ENCODE measurements around the gene PARD3. TPM values are rescaled to one million over a fixed set of nuclear protein-coding genes. Genes with fewer than 3 reads are reported as not detected.
A peak's percentile ranks its signal among the peaks of the same experiment; 100 is the strongest.

PARD3 gene
- total RNA-seq, 1 donor from 2014 or later, result 0.11 TPM

DNA sequence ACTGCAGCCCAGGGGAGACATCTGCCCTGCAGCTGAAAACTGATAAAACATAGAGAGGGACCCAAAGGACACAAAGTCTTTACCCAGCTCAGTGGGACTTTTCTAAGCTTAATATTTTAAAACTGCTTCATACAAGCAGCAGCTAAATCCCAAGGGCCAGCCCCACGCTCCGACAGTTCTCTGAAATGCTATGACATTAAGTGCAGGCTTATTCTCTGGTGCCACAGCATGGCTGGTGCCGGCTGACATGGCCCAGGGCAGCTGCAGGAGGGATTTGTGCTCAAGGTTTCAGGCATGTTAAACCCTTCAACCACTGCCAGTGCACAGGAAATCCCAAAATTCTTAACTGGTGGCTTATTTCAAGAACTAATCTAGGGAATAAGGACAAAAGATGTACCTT is 170.9 kb downstream of the PARD3 start:
- no peaks in the 10 kb centered on the region for H3K9me3 Mint-ChIP-seq
- intact Hi-C loops (cut with micrococcal nuclease), result no loop called here
- ChIA-PET POLR2A (no interaction called here), CTCF (no interaction called here)
- no peak for DNase-seq
- no peak for TF ChIP-seq CTCF (IDR thresholded peaks at IDR 0.05)
- no peak overlapping the region for H3K27ac Mint-ChIP-seq
- no peak overlapping the region for H3K4me3 Mint-ChIP-seq
- H3K36me3 Mint-ChIP-seq (ENCODE audit: low read depth), result no peaks in the 10 kb centered on the region
- ATAC-seq (ENCODE audit: low read depth), result no peak
- H3K27me3 Mint-ChIP-seq, result no peaks in the 10 kb centered on the region
- no peaks in the 10 kb centered on the region for H3K4me1 Mint-ChIP-seq

- no peaks in the 10 kb centered on the region for H3K27me3 Mint-ChIP-seq
- POLR2A ChIA-PET, result no interaction called here
- no peak for DNase-seq
- no peak overlapping the region for H3K27ac Mint-ChIP-seq
- no peak for TF ChIP-seq CTCF (IDR thresholded peaks at IDR 0.05)
- H3K4me3 Mint-ChIP-seq, result no peak overlapping the region
- peaks cover under 1% of the 10 kb centered on the region for H3K4me1 Mint-ChIP-seq
- CTCF ChIA-PET, result no interaction called here
- intact Hi-C loops (cut with micrococcal nuclease), result no loop called here
- H3K9me3 Mint-ChIP-seq, result no peaks in the 10 kb centered on the region
- no peak for ATAC-seq (ENCODE audit: low read depth)
- H3K36me3 Mint-ChIP-seq (ENCODE audit: low read depth), result no peaks in the 10 kb centered on the region
These were observed 171.5 kb downstream of the PARD3 start for GRCh38 chr10:34643620-34644019.

DNA sequence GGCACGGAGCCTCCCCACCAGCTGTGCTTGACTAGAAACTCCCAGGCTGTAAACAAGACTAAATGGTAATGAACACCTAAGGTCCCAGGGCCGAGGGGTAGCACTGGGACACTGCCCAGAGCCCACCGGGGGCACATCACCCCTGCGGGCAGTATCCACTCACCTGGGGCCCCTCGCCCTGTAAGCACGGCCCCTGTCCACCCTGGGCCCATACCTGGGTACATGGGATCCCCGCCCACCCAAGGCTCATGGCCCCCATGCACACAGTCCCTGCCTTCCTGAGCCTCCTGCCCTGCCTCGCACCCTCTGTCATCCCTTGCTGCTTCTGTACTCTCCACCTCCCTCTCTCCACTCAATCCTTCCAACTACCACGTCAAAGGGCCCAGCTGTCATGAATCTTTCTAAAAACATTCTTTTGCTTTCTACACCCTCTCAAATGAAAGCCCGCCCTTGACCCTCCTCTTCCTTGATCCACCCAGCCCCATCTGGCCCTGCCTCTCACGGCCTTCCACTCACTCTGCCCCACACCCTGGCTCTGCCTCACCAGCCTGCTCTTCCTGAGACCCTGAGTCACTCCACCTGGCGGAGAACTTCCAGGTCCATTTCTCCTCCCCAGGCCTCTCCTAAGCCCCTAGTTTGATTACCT is 173.1 kb downstream of the PARD3 start:
- Mint-ChIP-seq H3K4me1 (peaks cover 15% of the 10 kb centered on the region), H3K4me3 (no peak overlapping the region)
- intact Hi-C loops (cut with micrococcal nuclease), result no loop called here

DNA sequence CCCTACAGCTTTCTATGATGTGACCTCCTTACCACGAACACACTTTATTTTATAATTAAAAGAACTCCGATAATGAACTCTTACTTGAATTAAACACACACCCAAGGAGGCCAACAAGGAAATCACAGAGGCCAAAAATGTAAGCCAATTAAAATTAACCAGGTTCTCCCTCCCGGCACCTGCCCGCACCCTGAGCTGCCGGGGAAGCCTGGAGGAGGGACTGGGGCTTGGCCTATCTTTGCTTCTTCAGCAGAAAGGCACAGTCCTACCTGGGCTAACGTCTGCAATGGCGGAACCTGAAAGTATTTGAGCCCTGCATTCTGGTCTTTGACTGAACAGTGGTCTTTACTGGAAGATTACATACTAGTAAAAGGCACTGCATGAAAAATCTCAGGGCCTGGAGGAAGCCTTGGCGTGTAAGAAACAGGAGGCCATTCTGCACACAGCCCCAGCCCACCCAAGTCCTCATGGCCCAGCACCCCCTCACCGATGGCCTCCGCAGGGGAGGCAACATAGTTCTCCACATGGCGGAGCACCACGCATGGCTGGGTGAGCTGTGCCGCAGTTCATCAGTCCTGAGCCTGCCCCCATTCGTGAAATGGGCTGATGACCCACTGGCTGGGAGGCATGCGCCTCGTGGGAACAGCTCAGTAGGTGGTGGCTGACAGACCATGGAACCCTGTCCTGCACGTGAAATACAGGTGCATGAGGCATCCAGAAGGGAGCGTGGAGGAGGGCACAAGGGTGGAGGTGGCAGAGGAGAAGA is 173.8 kb downstream of the PARD3 start:
- no peaks in the 10 kb centered on the region for H3K36me3 Mint-ChIP-seq (ENCODE audit: low read depth)
- ATAC-seq (ENCODE audit: low read depth) (no peak), DNase-seq (no peak)
- ChIA-PET CTCF (interaction anchor here (0.7 kb wide), 1 partner anchor 19 kb away, joined by 3 read pairs; no protein-coding TSS in a partner anchor), POLR2A (no interaction called here)
- no peak overlapping the region for H3K4me3 Mint-ChIP-seq
- H3K9me3 Mint-ChIP-seq, result no peaks in the 10 kb centered on the region
- intact Hi-C loops (cut with micrococcal nuclease), result no loop called here
- TF ChIP-seq CTCF (IDR thresholded peaks at IDR 0.05), result no peak
- H3K27me3 Mint-ChIP-seq, result peaks cover 1% of the 10 kb centered on the region
- H3K4me1 Mint-ChIP-seq, result peaks cover 20% of the 10 kb centered on the region
- no peak overlapping the region for H3K27ac Mint-ChIP-seq

More for the DNA sequence above, 173.1 kb downstream of the PARD3 start:
- Mint-ChIP-seq H3K9me3 (no peaks in the 10 kb centered on the region), H3K27ac (no peak overlapping the region), H3K27me3 (no peaks in the 10 kb centered on the region), H3K36me3 (ENCODE audit: low read depth) (no peaks in the 10 kb centered on the region)
- POLR2A ChIA-PET, result no interaction called here
- DNase-seq (no peak), ATAC-seq (ENCODE audit: low read depth) (no peak)
- CTCF ChIA-PET, result no interaction called here
- TF ChIP-seq CTCF (IDR thresholded peaks at IDR 0.05), result no peak

DNA sequence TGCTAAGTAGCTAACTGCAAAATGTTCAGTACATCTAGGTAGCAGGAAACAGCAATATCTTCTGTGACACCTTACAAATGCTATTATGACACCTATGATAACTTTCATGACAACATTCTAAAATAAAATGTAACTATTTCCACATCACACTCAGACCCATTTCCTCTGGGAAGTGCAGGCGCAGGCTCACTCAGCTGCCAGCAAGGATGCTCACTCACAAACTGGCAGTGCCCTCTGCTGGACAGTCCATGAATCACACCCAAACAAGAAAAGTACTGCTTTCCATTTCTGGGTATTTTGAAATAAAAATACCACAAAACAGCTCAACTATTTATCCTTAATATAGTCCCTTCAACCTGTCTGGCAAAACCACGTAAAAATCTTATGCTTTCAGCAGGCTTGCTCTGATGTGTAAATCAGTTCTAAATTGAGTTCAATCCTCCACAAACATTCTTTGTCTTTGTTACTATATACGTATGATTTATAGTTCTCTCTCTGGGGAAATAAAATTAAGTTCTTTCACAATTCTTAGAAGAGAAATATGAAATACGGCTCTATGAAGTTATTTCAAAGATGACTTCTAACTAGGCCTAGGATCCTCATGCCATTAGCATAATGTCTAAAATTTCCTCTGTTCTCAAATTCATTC is 176.6 kb downstream of the PARD3 start:
- H3K27me3 Mint-ChIP-seq, result peaks cover 3% of the 10 kb centered on the region
- no peak overlapping the region for H3K4me3 Mint-ChIP-seq
- DNase-seq (no peak), ATAC-seq (ENCODE audit: low read depth) (peak; percentile 42)
- peaks cover 20% of the 10 kb centered on the region for H3K4me1 Mint-ChIP-seq
- CTCF ChIA-PET, result interaction anchor here (0.7 to 1.6 kb wide), 10 partner anchors 9 to 1629 kb away, joined by 3 to 6 read pairs (median 3); no protein-coding TSS in a partner anchor
- no peak overlapping the region for H3K27ac Mint-ChIP-seq
- TF ChIP-seq CTCF (IDR thresholded peaks at IDR 0.05), result peak; percentile 72
- intact Hi-C loops (cut with micrococcal nuclease), result no loop called here
- H3K36me3 Mint-ChIP-seq (ENCODE audit: low read depth), result no peaks in the 10 kb centered on the region
- POLR2A ChIA-PET, result interaction anchor here (0.5 kb wide), 1 partner anchor 294 kb away, joined by 4 read pairs; no protein-coding TSS in a partner anchor
- H3K9me3 Mint-ChIP-seq, result no peaks in the 10 kb centered on the region

Measured in activated B cell treated with CpG ODN at 0.5 μM for 24 hours (primary cell).